SK-N-MC (cell line): ENCODE results near the gene COL4A3.

Source experiments
- EZH2 ChIP-seq: fragments of 200-600 bp; sonication (generic); IDR thresholded peaks from one replicate; pipeline ENCODE4 v1.6.1; 2017; ENCODE audit warnings: antibody characterized with exemption
- FOXP2 ChIP-seq: optimal IDR thresholded peaks from 2 replicates; pipeline ENCODE3; 2011; ENCODE audit warnings: mild to moderate bottlenecking, moderate library complexity; ENCODE audit not compliant: insufficient read depth; ENCODE audit errors: extremely low read length, control extremely low read depth
- POLR2AphosphoS5 ChIP-seq: IDR thresholded peaks from 2 replicates; pipeline ENCODE4 v1.6.1; 2012; ENCODE audit warnings: mild to moderate bottlenecking, low read depth, low read length, borderline replicate concordance

GRCh38 chr2:227118353-227118752 lies 46.1 kb upstream of the COL4A3 start:
- no peak for TF ChIP-seq EZH2
- TF ChIP-seq POLR2AphosphoS5: no peak
- TF ChIP-seq FOXP2: no peak
